Panc1 (cell line): ENCODE measurements around the gene PWP1. TPM values are rescaled to one million over a fixed set of nuclear protein-coding genes. Genes with fewer than 3 reads are reported as not detected.

ENCODE experiments used
- ATAC-seq: fragments of 200-7000 bp; cut with Tn5 transposase; 2 replicates; pipeline ENCODE4 v1.9.1; 2020; ENCODE audit warnings: mild to moderate bottlenecking, moderate library complexity
- BruUV-seq: library from RNA; stranded (reverse); fragments of 400-500 nt; replicated peaks from 2 replicates; lab custom pipeline; 2021; lab: Mats Ljungman, UMichigan
- CTCF ChIA-PET: fragments of 300-600 bp; sonication (Branson Sonifier 250); formaldehyde crosslinking; loops from one replicate; lab custom pipeline; 2022; ENCODE audit warnings: antibody characterized with exemption; lab: Charles Lee
- POLR2A ChIA-PET: fragments of 300-600 bp; sonication (Branson Sonifier 250); formaldehyde crosslinking; loops from one replicate; lab custom pipeline; 2022; ENCODE audit warnings: antibody characterized with exemption; lab: Charles Lee
- DNase-seq: peaks from one replicate; pipeline ENCODE4 v3.0.0-alpha.2; 2010; ENCODE audit warnings: low read depth, low spot score
- H3K27ac ChIP-seq: 2 replicates; pipeline ENCODE4 v1.5.1; 2011; ENCODE audit warnings: mild to moderate bottlenecking, low read length, inconsistent platforms
- H3K27me3 ChIP-seq: fragments of 200-500 bp; sonication (Bioruptor generic); 2 replicates; pipeline ENCODE4 v1.6.0; 2014; ENCODE audit warnings: low read length, inconsistent platforms; ENCODE audit not compliant: control insufficient read depth, insufficient read depth
- H3K36me3 ChIP-seq: fragments of 200-500 bp; sonication (Bioruptor generic); 2 replicates; pipeline ENCODE4 v1.5.1; 2014; ENCODE audit warnings: inconsistent platforms, mild to moderate bottlenecking, low read length, moderate library complexity; ENCODE audit not compliant: control insufficient read depth, insufficient read depth
- H3K4me1 ChIP-seq: 2 replicates; pipeline ENCODE4 v1.5.1; 2011; ENCODE audit warnings: inconsistent platforms, mild to moderate bottlenecking, low read length, moderate library complexity; ENCODE audit not compliant: control insufficient read depth, insufficient read depth
- H3K4me3 ChIP-seq, 2 experiments: 2 replicates each; pipeline ENCODE4 v1.5.1; 2011 to 2012; ENCODE audit warnings: low read depth in 2 of 2, low read length in 2 of 2, mild to moderate bottlenecking in 2 of 2, inconsistent platforms in 1 of 2, moderate library complexity in 1 of 2
- H3K9me3 ChIP-seq: fragments of 200-500 bp; sonication (Bioruptor generic); 2 replicates; pipeline ENCODE4 v1.5.1; 2014; ENCODE audit warnings: low read depth, mild to moderate bottlenecking, inconsistent platforms, low read length, moderate library complexity; ENCODE audit not compliant: control insufficient read depth, insufficient read depth
- CTCF ChIP-seq: fragments of 450-650 bp; IDR thresholded peaks from 2 replicates; pipeline ENCODE4 v1.5.1; 2017; ENCODE audit warnings: mild to moderate bottlenecking
- POLR2AphosphoS5 ChIP-seq: IDR thresholded peaks from 2 replicates; pipeline ENCODE4 v1.6.1; 2012; ENCODE audit warnings: mild to moderate bottlenecking, low read depth, low read length, moderate library complexity
- SIN3A ChIP-seq: IDR thresholded peaks from 2 replicates; pipeline ENCODE4 v1.6.1; 2012; ENCODE audit warnings: low read depth, mild to moderate bottlenecking, low read length, moderate library complexity, borderline replicate concordance; ENCODE audit not compliant: insufficient read depth
- TCF7L2 ChIP-seq: IDR thresholded peaks from 2 replicates; pipeline ENCODE4 v1.6.1; 2011; ENCODE audit warnings: mild to moderate bottlenecking, low read depth, low read length, inconsistent platforms
- in situ Hi-C: cut with HindIII; loops from 2 replicates; pipeline ENCODE4 v1.10.0; 2016; ENCODE audit warnings: low sequenced_read_pairs, low pct_unique_long_range_greater_than_20kb
- intact Hi-C: fragments of 100-400 bp; cut with micrococcal nuclease; formaldehyde crosslinking; loops from one replicate; pipeline ENCODE4 v1.10.0; 2022; ENCODE audit not compliant: unreplicated experiment
- total RNA-seq: library from RNA; stranded (reverse); gene quantifications from one replicate; pipeline ENCODE4 v1.2.1, GENCODE V29; 2021; ENCODE audit not compliant: unreplicated experiment
- TF ChIP-seq, protein P1 (sequence below), 2 experiments: IDR thresholded peaks; 2 replicates each; pipeline ENCODE4 v1.6.1; 2011 to 2012; ENCODE audit warnings: low read depth in 2 of 2, control low read depth in 1 of 2, low read length in 1 of 2, mild to moderate bottlenecking in 1 of 2, moderate library complexity in 1 of 2; ENCODE audit not compliant: insufficient read depth in 1 of 2

PWP1 gene
- total RNA-seq, 1 experiment from 2014 or later, result 61.7 TPM

DNA sequence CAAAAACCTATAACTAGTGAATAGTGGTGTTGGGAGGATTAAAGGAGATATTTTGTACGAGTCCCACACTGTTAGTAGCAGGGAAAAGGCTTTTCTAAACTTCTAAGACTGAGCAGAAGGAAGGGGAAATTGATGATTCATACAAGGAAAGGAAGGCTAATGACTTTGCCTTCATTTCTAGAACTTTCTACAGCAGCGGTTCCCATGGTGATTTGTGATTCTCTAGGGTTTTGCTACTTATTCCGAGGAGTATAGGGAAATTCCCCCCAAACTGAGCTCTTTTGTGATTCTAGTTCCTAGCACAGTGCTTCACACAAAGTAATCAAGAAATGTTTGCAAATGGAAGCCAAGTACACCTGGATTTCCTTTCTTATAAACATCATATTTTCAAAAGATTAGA is 23.8 kb upstream of the PWP1 start:
- TF ChIP-seq, protein P1, sequence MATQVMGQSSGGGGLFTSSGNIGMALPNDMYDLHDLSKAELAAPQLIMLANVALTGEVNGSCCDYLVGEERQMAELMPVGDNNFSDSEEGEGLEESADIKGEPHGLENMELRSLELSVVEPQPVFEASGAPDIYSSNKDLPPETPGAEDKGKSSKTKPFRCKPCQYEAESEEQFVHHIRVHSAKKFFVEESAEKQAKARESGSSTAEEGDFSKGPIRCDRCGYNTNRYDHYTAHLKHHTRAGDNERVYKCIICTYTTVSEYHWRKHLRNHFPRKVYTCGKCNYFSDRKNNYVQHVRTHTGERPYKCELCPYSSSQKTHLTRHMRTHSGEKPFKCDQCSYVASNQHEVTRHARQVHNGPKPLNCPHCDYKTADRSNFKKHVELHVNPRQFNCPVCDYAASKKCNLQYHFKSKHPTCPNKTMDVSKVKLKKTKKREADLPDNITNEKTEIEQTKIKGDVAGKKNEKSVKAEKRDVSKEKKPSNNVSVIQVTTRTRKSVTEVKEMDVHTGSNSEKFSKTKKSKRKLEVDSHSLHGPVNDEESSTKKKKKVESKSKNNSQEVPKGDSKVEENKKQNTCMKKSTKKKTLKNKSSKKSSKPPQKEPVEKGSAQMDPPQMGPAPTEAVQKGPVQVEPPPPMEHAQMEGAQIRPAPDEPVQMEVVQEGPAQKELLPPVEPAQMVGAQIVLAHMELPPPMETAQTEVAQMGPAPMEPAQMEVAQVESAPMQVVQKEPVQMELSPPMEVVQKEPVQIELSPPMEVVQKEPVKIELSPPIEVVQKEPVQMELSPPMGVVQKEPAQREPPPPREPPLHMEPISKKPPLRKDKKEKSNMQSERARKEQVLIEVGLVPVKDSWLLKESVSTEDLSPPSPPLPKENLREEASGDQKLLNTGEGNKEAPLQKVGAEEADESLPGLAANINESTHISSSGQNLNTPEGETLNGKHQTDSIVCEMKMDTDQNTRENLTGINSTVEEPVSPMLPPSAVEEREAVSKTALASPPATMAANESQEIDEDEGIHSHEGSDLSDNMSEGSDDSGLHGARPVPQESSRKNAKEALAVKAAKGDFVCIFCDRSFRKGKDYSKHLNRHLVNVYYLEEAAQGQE (IDR thresholded peaks at IDR 0.05; ENCODE audit: insufficient read depth in 1 of 2, low read depth in 2 of 2, low read length in 1 of 2), result no peak
- TF ChIP-seq POLR2AphosphoS5 (no peak), CTCF (no peak), SIN3A (no peak), TCF7L2 (no peak)
- ChIA-PET POLR2A (no interaction called here), CTCF (no interaction called here)
- no peaks in the 10 kb centered on the region for H3K9me3 ChIP-seq
- ATAC-seq (no peak), DNase-seq (no peak)
- intact Hi-C loops, result no loop called here
- no peak overlapping the region for H3K27ac ChIP-seq
- BruUV-seq, result no TSS peak
- in situ Hi-C loops, result no loop called here
- H3K4me1 ChIP-seq, result no peaks in the 10 kb centered on the region
- no peaks in the 10 kb centered on the region for H3K36me3 ChIP-seq
- H3K27me3 ChIP-seq, result peaks cover 8% of the 10 kb centered on the region
- no peak overlapping the region for H3K4me3 ChIP-seq

DNA sequence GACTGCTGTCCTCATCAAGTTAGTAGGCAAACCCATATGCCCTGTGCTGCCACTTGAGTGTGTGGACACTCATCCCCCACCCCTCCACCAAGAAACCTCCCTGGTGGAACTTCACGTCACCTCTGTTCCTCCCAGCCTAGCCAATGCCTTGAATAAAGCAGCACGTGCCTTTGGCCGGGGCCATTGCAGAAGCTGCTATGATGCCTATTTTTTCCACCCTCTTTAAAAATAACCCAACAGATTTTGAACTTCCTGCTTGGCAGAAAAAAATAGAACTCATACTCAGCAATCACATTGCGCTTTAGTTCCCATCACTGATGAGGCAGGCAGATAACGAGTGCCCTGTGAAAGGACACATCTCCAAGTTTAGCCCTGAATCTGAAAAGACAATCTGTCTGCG is 23.1 kb upstream of the PWP1 start:
- H3K36me3 ChIP-seq, result no peaks in the 10 kb centered on the region
- peaks cover 8% of the 10 kb centered on the region for H3K27me3 ChIP-seq
- DNase-seq (no peak), ATAC-seq (no peak)
- POLR2A ChIA-PET, result no interaction called here
- intact Hi-C loops (no loop called here), in situ Hi-C loops (no loop called here)
- H3K9me3 ChIP-seq, result no peaks in the 10 kb centered on the region
- no peak overlapping the region for H3K27ac ChIP-seq
- TF ChIP-seq POLR2AphosphoS5 (no peak), SIN3A (no peak), TCF7L2 (no peak), CTCF (no peak)
- TF ChIP-seq, protein P1 (IDR thresholded peaks at IDR 0.05; ENCODE audit: insufficient read depth in 1 of 2, low read depth in 2 of 2, low read length in 1 of 2), result no peak
- no peaks in the 10 kb centered on the region for H3K4me1 ChIP-seq
- CTCF ChIA-PET, result no interaction called here
- no peak overlapping the region for H3K4me3 ChIP-seq
- no TSS peak for BruUV-seq
